Bronchial epithelial cell (primary cell): ENCODE measurements around the gene MAP1LC3B. TPM values are rescaled to one million over a fixed set of nuclear protein-coding genes. Genes with fewer than 3 reads are reported as not detected.

Experiments used
- DNase-seq: peaks from one replicate; pipeline ENCODE4 v3.0.0-alpha.2; 2010; ENCODE audit warnings: low read depth
- FAIRE-seq: peaks from 2 replicates; lab custom pipeline; 2011; peaks lifted over from hg19 to GRCh38; lab: Jason Lieb, UNC
- H3K27me3 ChIP-seq: 2 replicates; pipeline ENCODE4 v1.5.1; 2011; ENCODE audit warnings: low read length; ENCODE audit not compliant: control insufficient read depth, insufficient read depth
- H3K36me3 ChIP-seq: 2 replicates; pipeline ENCODE4 v1.5.1; 2011; ENCODE audit warnings: low read length; ENCODE audit not compliant: control insufficient read depth, insufficient read depth
- H3K4me3 ChIP-seq: 2 replicates; pipeline ENCODE4 v1.5.1; 2011; ENCODE audit warnings: mild to moderate bottlenecking, low read depth, low read length, control low read depth
- total RNA-seq: library from RNA; depleted of rRNA; stranded (reverse); fragments of >200 nt; gene quantifications from 2 replicates; pipeline ENCODE4 v1.2.1, GENCODE V29; 2014
- TF ChIP-seq, protein P1 (sequence below): IDR thresholded peaks from 2 replicates; pipeline ENCODE4 v1.5.1; 2011; ENCODE audit warnings: mild to moderate bottlenecking, moderate library complexity, low read length, control low read depth, inconsistent platforms; ENCODE audit not compliant: insufficient read depth, severe bottlenecking

Gene MAP1LC3B
- total RNA-seq, 1 donor from 2014 or later, result 75.8 TPM

DNA sequence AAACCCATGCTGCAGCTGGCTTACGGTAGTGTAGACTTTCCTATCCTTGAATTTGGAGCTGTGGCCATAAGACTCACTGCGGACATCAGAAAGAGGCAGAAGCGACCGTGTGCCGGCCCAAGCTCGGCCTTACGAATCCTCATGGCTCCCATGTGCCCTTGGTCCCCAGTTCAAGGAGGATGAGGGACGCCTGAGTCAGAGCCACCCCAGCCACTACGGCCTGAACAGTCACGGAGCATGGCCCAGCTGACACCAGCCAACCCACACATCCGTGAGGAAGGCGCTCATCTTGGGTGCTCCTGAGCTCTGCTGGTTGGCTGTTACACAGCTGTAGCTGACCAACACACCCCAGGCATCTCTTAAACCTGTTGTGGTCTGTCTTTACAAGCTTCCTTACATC is 56.7 kb downstream of the MAP1LC3B start:
- Histone ChIP-seq H3K36me3 (peaks cover 11% of the 10 kb centered on the region), H3K4me3 (no peak overlapping the region), H3K27me3 (no peaks in the 10 kb centered on the region)
- no peak for FAIRE-seq
- no peak for DNase-seq
- TF ChIP-seq, protein P1, sequence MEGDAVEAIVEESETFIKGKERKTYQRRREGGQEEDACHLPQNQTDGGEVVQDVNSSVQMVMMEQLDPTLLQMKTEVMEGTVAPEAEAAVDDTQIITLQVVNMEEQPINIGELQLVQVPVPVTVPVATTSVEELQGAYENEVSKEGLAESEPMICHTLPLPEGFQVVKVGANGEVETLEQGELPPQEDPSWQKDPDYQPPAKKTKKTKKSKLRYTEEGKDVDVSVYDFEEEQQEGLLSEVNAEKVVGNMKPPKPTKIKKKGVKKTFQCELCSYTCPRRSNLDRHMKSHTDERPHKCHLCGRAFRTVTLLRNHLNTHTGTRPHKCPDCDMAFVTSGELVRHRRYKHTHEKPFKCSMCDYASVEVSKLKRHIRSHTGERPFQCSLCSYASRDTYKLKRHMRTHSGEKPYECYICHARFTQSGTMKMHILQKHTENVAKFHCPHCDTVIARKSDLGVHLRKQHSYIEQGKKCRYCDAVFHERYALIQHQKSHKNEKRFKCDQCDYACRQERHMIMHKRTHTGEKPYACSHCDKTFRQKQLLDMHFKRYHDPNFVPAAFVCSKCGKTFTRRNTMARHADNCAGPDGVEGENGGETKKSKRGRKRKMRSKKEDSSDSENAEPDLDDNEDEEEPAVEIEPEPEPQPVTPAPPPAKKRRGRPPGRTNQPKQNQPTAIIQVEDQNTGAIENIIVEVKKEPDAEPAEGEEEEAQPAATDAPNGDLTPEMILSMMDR, result no peak

DNA sequence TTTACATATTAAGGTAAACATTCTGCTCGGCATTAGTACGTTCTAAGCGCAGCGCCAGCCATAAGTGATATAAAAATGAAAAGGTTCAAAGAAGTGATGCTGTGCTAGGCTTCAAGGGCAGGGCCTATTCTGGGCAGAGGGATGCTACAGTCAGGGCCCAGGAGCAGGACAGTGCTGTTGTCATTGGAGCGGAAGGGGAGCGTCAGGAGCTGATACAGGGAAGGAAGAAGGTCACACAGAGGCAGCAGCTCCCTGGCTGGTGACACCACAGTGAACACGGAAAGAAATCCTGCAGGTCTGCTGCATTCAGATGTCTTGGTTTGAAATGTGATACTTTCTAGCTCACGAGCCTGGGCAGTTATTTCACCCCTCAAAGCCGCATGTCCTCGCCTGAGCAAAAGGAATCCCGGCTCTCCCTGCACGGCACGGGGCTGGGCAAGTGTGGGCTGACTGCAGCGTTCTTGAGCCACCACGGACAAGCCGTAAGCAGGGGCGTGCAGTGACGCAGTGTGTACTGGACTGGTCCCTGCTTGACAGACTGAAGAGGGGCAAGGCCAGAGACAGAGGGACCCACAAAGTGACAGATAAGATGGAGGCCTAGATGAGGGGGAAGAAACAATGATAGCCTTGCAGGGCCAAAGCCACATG is 59.6 kb downstream of the MAP1LC3B start:
- TF ChIP-seq, protein P1, result no peak
- H3K4me3 ChIP-seq, result no peak overlapping the region
- peaks cover 7% of the 10 kb centered on the region for H3K36me3 ChIP-seq
- no peak for FAIRE-seq
- DNase-seq, result no peak
- H3K27me3 ChIP-seq, result no peaks in the 10 kb centered on the region

DNA sequence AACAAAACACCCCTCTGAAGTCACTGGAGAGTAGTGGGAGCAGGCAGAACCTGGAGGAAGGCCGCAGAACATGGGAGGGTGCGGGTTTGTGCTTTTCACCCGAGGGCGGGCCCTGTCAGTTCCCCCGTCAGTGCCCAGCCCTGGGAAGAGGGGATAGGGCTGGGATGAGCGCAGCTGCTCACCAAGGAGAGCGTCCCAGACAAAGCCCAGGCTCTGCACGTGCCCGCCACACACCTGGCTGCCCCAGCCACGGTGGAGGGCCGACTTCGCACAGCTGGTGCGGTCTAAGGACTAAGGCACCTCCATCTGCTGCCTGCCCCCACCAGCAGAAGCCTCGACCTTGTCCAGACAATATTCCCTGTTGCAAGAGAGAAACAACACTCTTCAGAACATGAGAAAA is 61.2 kb downstream of the MAP1LC3B start:
- TF ChIP-seq, protein P1, result no peak
- DNase-seq (no peak), FAIRE-seq (no peak)
- Histone ChIP-seq H3K4me3 (no peak overlapping the region), H3K36me3 (peaks cover 7% of the 10 kb centered on the region), H3K27me3 (no peaks in the 10 kb centered on the region)

Other genes with a start within 250 kb of the MAP1LC3B start
- gene C16orf95, start 74.9 kb upstream of the MAP1LC3B start, total RNA-seq, result 0.79 and 1.8 TPM in 2 replicates
- gene FBXO31, start 8.6 kb upstream of the MAP1LC3B start, total RNA-seq, result 22.9 and 24.7 TPM in 2 replicates
- gene ZCCHC14, start 100.7 kb downstream of the MAP1LC3B start, total RNA-seq, result 2.9 and 4.2 TPM in 2 replicates
- gene JPH3, start 210.2 kb downstream of the MAP1LC3B start, total RNA-seq, result not detected in 2 replicates